Measurements from ENCODE around the gene GAB2.
"Not testable (repeated sequence)": the region's sequence is repeated elsewhere in the genome, so short reads cannot be mapped to it uniquely, and the experiment has no call there.

Gene GAB2

GRCh38 chr11:78189174-78189724, 228.4 kb downstream of the GAB2 start:
- no peaks in the 10 kb centered on the region for H3K9me3 Mint-ChIP-seq
- no peaks in the 10 kb centered on the region for H3K27me3 Mint-ChIP-seq
- peaks cover 38% of the 10 kb centered on the region for H3K4me1 Mint-ChIP-seq
- H3K36me3 Mint-ChIP-seq: peaks cover 10% of the 10 kb centered on the region
- ATAC-seq: no peak
- H3K4me3 Mint-ChIP-seq: peak overlapping the region; percentile 98
- peak overlapping the region; percentile 79 for H3K27ac Mint-ChIP-seq

GRCh38 chr11:78188286-78189173, 229.1 kb downstream of the GAB2 start, which contains the start of the genes KCTD21 and USP35:
KCTD21 (minus strand) TSS chr11:78188626; CDS start chr11:78174554, 14,072 bp downstream.
USP35 (plus strand) TSS chr11:78188919; CDS start chr11:78196246, 7,327 bp downstream.
- peaks cover 38% of the 10 kb centered on the region for H3K4me1 Mint-ChIP-seq

GRCh38 chr11:78187366-78188285, 230.0 kb downstream of the GAB2 start:
- peaks cover 16% of the 10 kb centered on the region for H3K36me3 Mint-ChIP-seq
- peak; percentile 71 for ATAC-seq
- peak overlapping the region; percentile 98 for H3K4me3 Mint-ChIP-seq
- H3K9me3 Mint-ChIP-seq: no peaks in the 10 kb centered on the region
- H3K4me1 Mint-ChIP-seq: peaks cover 38% of the 10 kb centered on the region
- no peaks in the 10 kb centered on the region for H3K27me3 Mint-ChIP-seq
- H3K27ac Mint-ChIP-seq: peak overlapping the region; percentile 79

More at GRCh38 chr11:78188286-78189173, 229.1 kb downstream of the GAB2 start, which contains the start of the genes KCTD21 and USP35:
- H3K9me3 Mint-ChIP-seq: no peaks in the 10 kb centered on the region
- H3K4me3 Mint-ChIP-seq: peak within 1 kb of the TSS; percentile 98
- H3K36me3 Mint-ChIP-seq: peaks cover 12% of the 10 kb centered on the region
- ATAC-seq: peak; percentile 97
- no peaks in the 10 kb centered on the region for H3K27me3 Mint-ChIP-seq
- H3K27ac Mint-ChIP-seq: peak within 1 kb of the TSS; percentile 79

- Mint-ChIP-seq H3K4me1 (no peaks in the 10 kb centered on the region), H3K9me3 (peaks cover 8% of the 10 kb centered on the region), H3K27me3 (no peaks in the 10 kb centered on the region), H3K27ac (no peak overlapping the region), H3K4me3 (no peak overlapping the region), H3K36me3 (peaks cover 32% of the 10 kb centered on the region)
- no peak for ATAC-seq
Measured at GRCh38 chr11:78181185-78181584, 236.4 kb downstream of the GAB2 start.

GRCh38 chr11:78180751-78181150, 236.9 kb downstream of the GAB2 start:
- no peaks in the 10 kb centered on the region for H3K4me1 Mint-ChIP-seq
- H3K27ac Mint-ChIP-seq: no peak overlapping the region
- no peak for ATAC-seq
- H3K27me3 Mint-ChIP-seq: no peaks in the 10 kb centered on the region
- peaks cover 36% of the 10 kb centered on the region for H3K36me3 Mint-ChIP-seq
- no peak overlapping the region for H3K4me3 Mint-ChIP-seq
- peaks cover 8% of the 10 kb centered on the region for H3K9me3 Mint-ChIP-seq

- peaks cover 37% of the 10 kb centered on the region for H3K36me3 Mint-ChIP-seq
Measured at GRCh38 chr11:78179459-78180071, 238.1 kb downstream of the GAB2 start.

GRCh38 chr11:78177216-78177615, 240.4 kb downstream of the GAB2 start:
- H3K27ac Mint-ChIP-seq: no peak overlapping the region
- H3K4me1 Mint-ChIP-seq: no peaks in the 10 kb centered on the region
- H3K36me3 Mint-ChIP-seq: peaks cover 48% of the 10 kb centered on the region
- no peak for ATAC-seq
- H3K9me3 Mint-ChIP-seq: peaks cover 8% of the 10 kb centered on the region
- no peak overlapping the region for H3K4me3 Mint-ChIP-seq
- H3K27me3 Mint-ChIP-seq: no peaks in the 10 kb centered on the region

More at GRCh38 chr11:78179459-78180071, 238.1 kb downstream of the GAB2 start:
- ATAC-seq: no peak
- no peaks in the 10 kb centered on the region for H3K4me1 Mint-ChIP-seq
- H3K4me3 Mint-ChIP-seq: no peak overlapping the region
- no peaks in the 10 kb centered on the region for H3K27me3 Mint-ChIP-seq
- no peak overlapping the region for H3K27ac Mint-ChIP-seq
- H3K9me3 Mint-ChIP-seq: peaks cover 8% of the 10 kb centered on the region

GRCh38 chr11:78176605-78177141, 240.9 kb downstream of the GAB2 start:
- Mint-ChIP-seq H3K27ac (no peak overlapping the region), H3K36me3 (peaks cover 48% of the 10 kb centered on the region)

GRCh38 chr11:78175862-78176261, 241.8 kb downstream of the GAB2 start:
- not testable (repeated sequence) for H3K27ac Mint-ChIP-seq, H3K27me3 Mint-ChIP-seq, H3K4me3 Mint-ChIP-seq, H3K4me1 Mint-ChIP-seq, ATAC-seq, H3K9me3 Mint-ChIP-seq
- H3K36me3 Mint-ChIP-seq: peaks cover 41% of the 10 kb centered on the region

More at GRCh38 chr11:78176605-78177141, 240.9 kb downstream of the GAB2 start:
- H3K9me3 Mint-ChIP-seq: peaks cover 8% of the 10 kb centered on the region
- H3K4me1 Mint-ChIP-seq: no peaks in the 10 kb centered on the region
- H3K4me3 Mint-ChIP-seq: no peak overlapping the region
- H3K27me3 Mint-ChIP-seq: no peaks in the 10 kb centered on the region
- ATAC-seq: no peak

GRCh38 chr11:78171951-78172350, 245.7 kb downstream of the GAB2 start:
- H3K9me3 Mint-ChIP-seq: no peaks in the 10 kb centered on the region

GRCh38 chr11:78170874-78171549, 246.6 kb downstream of the GAB2 start:
- Mint-ChIP-seq H3K4me3 (no peak overlapping the region), H3K9me3 (no peaks in the 10 kb centered on the region), H3K27me3 (no peaks in the 10 kb centered on the region), H3K4me1 (no peaks in the 10 kb centered on the region), H3K27ac (no peak overlapping the region), H3K36me3 (peaks cover 20% of the 10 kb centered on the region)
- no peak for ATAC-seq

More at GRCh38 chr11:78171951-78172350, 245.7 kb downstream of the GAB2 start:
- Mint-ChIP-seq H3K27ac (no peak overlapping the region), H3K36me3 (peaks cover 29% of the 10 kb centered on the region), H3K4me3 (no peak overlapping the region), H3K27me3 (no peaks in the 10 kb centered on the region), H3K4me1 (no peaks in the 10 kb centered on the region)
- no peak for ATAC-seq

- Mint-ChIP-seq H3K27me3 (no peaks in the 10 kb centered on the region), H3K27ac (no peak overlapping the region), H3K36me3 (peaks cover 18% of the 10 kb centered on the region), H3K9me3 (no peaks in the 10 kb centered on the region), H3K4me1 (no peaks in the 10 kb centered on the region), H3K4me3 (no peak overlapping the region)
- no peak for ATAC-seq
Measured at GRCh38 chr11:78170413-78170812, 247.2 kb downstream of the GAB2 start.

- Mint-ChIP-seq H3K9me3 (no peaks in the 10 kb centered on the region), H3K4me1 (no peaks in the 10 kb centered on the region), H3K4me3 (no peak overlapping the region), H3K27ac (no peak overlapping the region), H3K27me3 (no peaks in the 10 kb centered on the region), H3K36me3 (peaks cover 10% of the 10 kb centered on the region)
- ATAC-seq: no peak
Measured at GRCh38 chr11:78168539-78169477, 248.8 kb downstream of the GAB2 start.
